Fibroblast of lung (primary cell): ENCODE measurements around the gene C16orf89. TPM values are rescaled to one million over a fixed set of nuclear protein-coding genes. Genes with fewer than 3 reads are reported as not detected.
A peak's percentile ranks its signal among the peaks of the same experiment; 100 is the strongest.

ENCODE experiments used
- DNase-seq, 2 donors: peaks; one replicate each; pipeline versions ENCODE4 v3.0.0 to v3.0.0-alpha.2; 2010; ENCODE audit warnings: low read depth in 2 of 2
- H2AFZ ChIP-seq: 2 replicates; pipeline ENCODE4 v1.5.1; 2012; ENCODE audit warnings: low read length, control low read depth, inconsistent platforms
- H3K27ac ChIP-seq: 2 replicates; pipeline ENCODE4 v1.5.1; 2011; ENCODE audit warnings: low read length, control low read depth; ENCODE audit not compliant: insufficient read depth
- H3K27me3 ChIP-seq: 2 replicates; pipeline ENCODE4 v1.5.1; 2011; ENCODE audit warnings: mild to moderate bottlenecking, low read length; ENCODE audit not compliant: control insufficient read depth, insufficient read depth
- H3K36me3 ChIP-seq: 2 replicates; pipeline ENCODE4 v1.5.1; 2011; ENCODE audit warnings: low read length; ENCODE audit not compliant: control insufficient read depth, insufficient read depth
- H3K4me1 ChIP-seq: 2 replicates; pipeline ENCODE4 v1.5.1; 2011; ENCODE audit warnings: low read length; ENCODE audit not compliant: control insufficient read depth, insufficient read depth; ENCODE audit errors: extremely low read depth
- H3K4me2 ChIP-seq: 2 replicates; pipeline ENCODE4 v1.5.1; 2011; ENCODE audit warnings: low read length, control low read depth; ENCODE audit not compliant: insufficient read depth; ENCODE audit errors: extremely low read depth
- H3K4me3 ChIP-seq, 4 experiments: fragments of 200-600 bp in 1 of 4; sonication (generic) in 1 of 4; replicated peaks in 1 of 4; 2 replicates each; pipeline ENCODE4 v1.5.1; 2011 to 2016; ENCODE audit warnings: low read length in 4 of 4, low read depth in 3 of 4, mild to moderate bottlenecking in 3 of 4, control low read depth in 2 of 4, inconsistent platforms in 1 of 4, mixed read lengths in 1 of 4; ENCODE audit not compliant: insufficient read depth in 1 of 4; ENCODE audit errors: control extremely low read depth in 1 of 4
- H3K79me2 ChIP-seq: 2 replicates; pipeline ENCODE4 v1.5.1; 2012; ENCODE audit warnings: mild to moderate bottlenecking, low read length, inconsistent platforms; ENCODE audit not compliant: control insufficient read depth, insufficient read depth
- H3K9ac ChIP-seq: 2 replicates; pipeline ENCODE4 v1.5.1; 2011; ENCODE audit warnings: mild to moderate bottlenecking, low read length, control low read depth; ENCODE audit not compliant: insufficient read depth
- H3K9me3 ChIP-seq: 2 replicates; pipeline ENCODE4 v1.5.1; 2012; ENCODE audit warnings: low read depth, low read length; ENCODE audit not compliant: control insufficient read depth, insufficient read depth
- H4K20me1 ChIP-seq: 2 replicates; pipeline ENCODE4 v1.5.1; 2011; ENCODE audit warnings: low read length; ENCODE audit not compliant: control insufficient read depth, insufficient read depth; ENCODE audit errors: extremely low read depth
- EZH2 ChIP-seq: IDR thresholded peaks from 2 replicates; pipeline ENCODE4 v1.5.1; 2012; ENCODE audit warnings: low read length, control low read depth, mild to moderate bottlenecking; ENCODE audit errors: missing control alignments
- polyA plus RNA-seq, 2 donors: library from polyadenylated mRNA; depleted of rRNA in 1 of 2; stranded (reverse) in 1 of 2; unstranded in 1 of 2; fragments of >200 nt; gene quantifications; 2 replicates each; pipeline ENCODE4 v1.2.1, GENCODE V29; 2011 to 2012; ENCODE audit warnings: missing spikeins in 1 of 2
- total RNA-seq: library from RNA; depleted of rRNA; stranded (reverse); fragments of >200 nt; gene quantifications from 2 replicates; pipeline ENCODE4 v1.2.1, GENCODE V29; 2014
- TF ChIP-seq, protein P1 (sequence below), 2 donors: IDR thresholded peaks in 1 of 2; conservative IDR thresholded peaks in 1 of 2; 1 replicate in 1 of 2; 2 replicates in 1 of 2; pipeline ENCODE4 v1.5.1; 2011 to 2012; ENCODE audit warnings: low read length in 2 of 2, control low read depth in 1 of 2, inconsistent platforms in 1 of 2, low read depth in 1 of 2, mild to moderate bottlenecking in 1 of 2

The C16orf89 gene
- total and polyA plus RNA-seq, 2 donors (not counting 1 experiment from before 2014, with no cell fraction given), result 0.53 to 5.9 TPM

DNA sequence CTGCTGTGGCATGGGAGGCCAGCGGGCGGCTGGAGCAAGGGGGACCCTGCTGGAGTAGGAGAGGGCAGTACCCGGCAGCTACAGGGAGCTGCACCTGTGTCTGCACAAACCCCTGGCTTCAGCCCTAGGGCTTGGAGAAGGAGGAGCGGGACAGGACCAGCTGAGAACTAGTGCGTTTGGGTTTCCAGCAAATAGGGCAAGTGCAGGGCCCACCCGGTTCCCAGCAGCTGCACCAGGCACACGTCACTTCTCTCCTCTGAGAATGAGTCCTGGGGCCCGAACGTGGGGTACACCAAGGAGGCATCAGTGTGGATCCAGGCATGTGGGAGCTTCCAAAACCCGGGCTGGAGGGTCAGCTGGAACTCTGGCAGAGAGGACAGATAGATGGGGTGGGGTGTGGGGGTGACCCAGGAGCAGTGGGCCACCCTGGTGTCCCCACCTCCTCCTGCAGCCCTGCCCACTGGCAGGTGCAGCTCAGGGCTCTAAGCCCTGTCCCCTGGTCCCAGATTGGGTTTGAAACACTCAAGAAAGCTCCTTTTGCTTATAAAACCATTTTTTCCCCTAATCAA, 5.6 kb downstream of the C16orf89 start:
- no peaks in the 10 kb centered on the region for H3K79me2 ChIP-seq
- no peaks in the 10 kb centered on the region for H3K36me3 ChIP-seq
- H3K27me3 ChIP-seq, result peaks cover 9% of the 10 kb centered on the region
- H3K27ac ChIP-seq, result no peak overlapping the region
- H3K4me1 ChIP-seq, result no peaks in the 10 kb centered on the region
- H3K4me2 ChIP-seq, result no peak overlapping the region
- H3K4me3 ChIP-seq, result no peak overlapping the region
- H3K9me3 ChIP-seq, result no peaks in the 10 kb centered on the region
- H4K20me1 ChIP-seq, result no peaks in the 10 kb centered on the region
- TF ChIP-seq, protein P1, sequence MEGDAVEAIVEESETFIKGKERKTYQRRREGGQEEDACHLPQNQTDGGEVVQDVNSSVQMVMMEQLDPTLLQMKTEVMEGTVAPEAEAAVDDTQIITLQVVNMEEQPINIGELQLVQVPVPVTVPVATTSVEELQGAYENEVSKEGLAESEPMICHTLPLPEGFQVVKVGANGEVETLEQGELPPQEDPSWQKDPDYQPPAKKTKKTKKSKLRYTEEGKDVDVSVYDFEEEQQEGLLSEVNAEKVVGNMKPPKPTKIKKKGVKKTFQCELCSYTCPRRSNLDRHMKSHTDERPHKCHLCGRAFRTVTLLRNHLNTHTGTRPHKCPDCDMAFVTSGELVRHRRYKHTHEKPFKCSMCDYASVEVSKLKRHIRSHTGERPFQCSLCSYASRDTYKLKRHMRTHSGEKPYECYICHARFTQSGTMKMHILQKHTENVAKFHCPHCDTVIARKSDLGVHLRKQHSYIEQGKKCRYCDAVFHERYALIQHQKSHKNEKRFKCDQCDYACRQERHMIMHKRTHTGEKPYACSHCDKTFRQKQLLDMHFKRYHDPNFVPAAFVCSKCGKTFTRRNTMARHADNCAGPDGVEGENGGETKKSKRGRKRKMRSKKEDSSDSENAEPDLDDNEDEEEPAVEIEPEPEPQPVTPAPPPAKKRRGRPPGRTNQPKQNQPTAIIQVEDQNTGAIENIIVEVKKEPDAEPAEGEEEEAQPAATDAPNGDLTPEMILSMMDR (conservative IDR thresholded peaks at IDR 0.05 in 1 of 2, IDR thresholded peaks at IDR 0.05 in 1 of 2; ENCODE audit: low read depth in 1 of 2, low read length in 2 of 2), result no peak
- no peak for TF ChIP-seq EZH2
- no peak for DNase-seq
- H3K9ac ChIP-seq, result no peak overlapping the region
- H2AFZ ChIP-seq, result no peak overlapping the region

DNA sequence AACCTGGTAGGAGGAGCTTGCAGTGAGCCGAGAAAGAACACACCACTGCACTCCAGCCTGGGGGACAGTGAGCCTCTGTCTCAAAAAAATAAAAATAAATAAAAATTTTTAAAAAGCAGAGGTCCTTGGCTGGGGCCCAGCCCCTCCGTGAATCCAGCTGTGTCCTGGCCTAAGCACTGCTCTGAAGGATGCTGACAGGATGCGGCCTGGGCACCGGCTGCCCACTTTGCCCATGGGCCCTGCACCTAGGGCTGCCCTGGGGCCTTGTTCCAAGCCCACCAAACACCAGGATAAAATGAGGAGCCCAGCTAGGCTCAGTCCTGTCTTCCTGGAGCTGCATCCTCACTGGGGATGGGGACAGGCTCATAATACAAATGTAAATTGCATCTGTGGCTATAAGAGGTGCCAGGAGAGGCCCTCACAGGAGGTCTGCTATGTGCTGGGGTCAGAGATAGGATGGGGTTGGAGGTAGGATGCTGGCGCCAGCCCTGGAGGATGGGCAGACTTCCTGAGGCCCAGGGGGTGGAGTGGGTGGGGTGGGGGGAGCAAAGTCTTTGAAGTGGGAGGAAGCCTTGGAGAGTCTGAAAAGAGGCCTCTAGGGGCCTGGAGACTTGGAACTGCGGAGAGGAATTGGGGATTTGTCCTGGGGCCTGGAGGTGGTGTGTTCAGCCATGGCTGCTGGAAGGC, 6.2 kb downstream of the C16orf89 start:
- H3K4me2 ChIP-seq, result no peak overlapping the region
- no peaks in the 10 kb centered on the region for H3K9me3 ChIP-seq
- no peaks in the 10 kb centered on the region for H3K36me3 ChIP-seq
- no peak overlapping the region for H2AFZ ChIP-seq
- no peak for DNase-seq
- no peak overlapping the region for H3K4me3 ChIP-seq
- H3K9ac ChIP-seq, result no peak overlapping the region
- TF ChIP-seq, protein P1 (conservative IDR thresholded peaks at IDR 0.05 in 1 of 2, IDR thresholded peaks at IDR 0.05 in 1 of 2; ENCODE audit: low read depth in 1 of 2, low read length in 2 of 2), result no peak
- no peak for TF ChIP-seq EZH2
- H3K4me1 ChIP-seq, result no peaks in the 10 kb centered on the region
- peaks cover 3% of the 10 kb centered on the region for H3K27me3 ChIP-seq
- no peaks in the 10 kb centered on the region for H3K79me2 ChIP-seq
- no peak overlapping the region for H3K27ac ChIP-seq
- H4K20me1 ChIP-seq, result no peaks in the 10 kb centered on the region

DNA sequence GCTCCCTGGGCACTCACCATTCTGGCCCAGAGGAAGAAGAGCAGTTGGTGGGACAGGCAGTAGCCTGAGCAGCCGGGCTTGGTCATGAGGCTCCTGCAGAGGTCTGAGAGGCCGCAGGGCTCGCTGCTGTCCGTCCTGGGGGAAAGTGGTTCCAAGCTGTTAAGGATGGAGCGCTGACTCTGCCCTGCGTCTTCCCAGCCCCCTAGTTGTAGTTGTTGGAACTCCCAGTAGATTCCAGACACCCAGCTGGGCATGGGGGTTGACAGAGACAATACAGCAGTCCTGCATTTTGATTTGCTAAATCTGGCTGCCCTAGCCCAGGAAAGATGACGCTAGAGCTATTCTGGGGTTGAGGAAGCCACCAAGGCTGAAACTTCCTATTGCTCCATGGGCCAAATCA, 7.3 kb downstream of the C16orf89 start:
- no peak for TF ChIP-seq EZH2
- TF ChIP-seq, protein P1 (conservative IDR thresholded peaks at IDR 0.05 in 1 of 2, IDR thresholded peaks at IDR 0.05 in 1 of 2; ENCODE audit: low read depth in 1 of 2, low read length in 2 of 2), result peak in 1 of 2 donors; percentile 26
- H3K27me3 ChIP-seq, result no peaks in the 10 kb centered on the region
- H3K4me3 ChIP-seq, result no peak overlapping the region
- H3K27ac ChIP-seq, result no peak overlapping the region
- no peak overlapping the region for H3K4me2 ChIP-seq
- DNase-seq, result peak in 1 of 2 donors; percentile 10
- H3K9ac ChIP-seq, result no peak overlapping the region
- no peaks in the 10 kb centered on the region for H3K79me2 ChIP-seq
- H3K36me3 ChIP-seq, result no peaks in the 10 kb centered on the region
- H4K20me1 ChIP-seq, result no peaks in the 10 kb centered on the region
- H2AFZ ChIP-seq, result no peak overlapping the region
- H3K9me3 ChIP-seq, result no peaks in the 10 kb centered on the region
- no peaks in the 10 kb centered on the region for H3K4me1 ChIP-seq
